GM21390 (cell line): Measurements from ENCODE around the gene FOXC1.

Experiments
- ATAC-seq: cut with Tn5 transposase; IDR thresholded peaks from one replicate; pipeline ENCODE4 v1.9.1; 2021; ENCODE audit not compliant: unreplicated experiment

Gene FOXC1

GRCh38 chr6:1611572-1612298 is 2.0 kb downstream of the FOXC1 start:
- no peak for ATAC-seq

- ATAC-seq = no peak
Measured at GRCh38 chr6:1612299-1612973, 2.7 kb downstream of the FOXC1 start.

GRCh38 chr6:1612974-1613306 is 3.2 kb downstream of the FOXC1 start:
- ATAC-seq = no peak

- no peak for ATAC-seq
Measured at GRCh38 chr6:1613346-1613687, 3.6 kb downstream of the FOXC1 start.

GRCh38 chr6:1613688-1614447 is 4.2 kb downstream of the FOXC1 start:
- no peak for ATAC-seq

- no peak for ATAC-seq
Measured at GRCh38 chr6:1614448-1615150, 4.9 kb downstream of the FOXC1 start.

- ATAC-seq = no peak
Measured at GRCh38 chr6:1615151-1615852, 5.6 kb downstream of the FOXC1 start.

- no peak for ATAC-seq
Measured at GRCh38 chr6:1615853-1616420, 6.2 kb downstream of the FOXC1 start.

GRCh38 chr6:1616701-1617463 is 7.2 kb downstream of the FOXC1 start:
- ATAC-seq = no peak

- ATAC-seq = no peak
Measured at GRCh38 chr6:1617466-1618310, 8.0 kb downstream of the FOXC1 start.

GRCh38 chr6:1618311-1619097 is 8.8 kb downstream of the FOXC1 start:
- no peak for ATAC-seq

GRCh38 chr6:1619098-1619672 is 9.5 kb downstream of the FOXC1 start:
- no peak for ATAC-seq

GRCh38 chr6:1619673-1620503 is 10.2 kb downstream of the FOXC1 start:
- ATAC-seq = no peak

- no peak for ATAC-seq
Measured at GRCh38 chr6:1620504-1621069, 10.9 kb downstream of the FOXC1 start.

GRCh38 chr6:1621070-1621701 is 11.5 kb downstream of the FOXC1 start:
- no peak for ATAC-seq

GRCh38 chr6:1622220-1622850 is 12.6 kb downstream of the FOXC1 start:
- no peak for ATAC-seq
